GM19035 (cell line): ENCODE measurements around the gene PKDREJ.

Source experiments
- ATAC-seq: cut with Tn5 transposase; IDR thresholded peaks from one replicate; pipeline ENCODE4 v1.9.1; 2021; ENCODE audit not compliant: unreplicated experiment

The PKDREJ gene

GRCh38 chr22:46239261-46240048 lies 23.7 kb downstream of the PKDREJ start:
- no peak for ATAC-seq

- no peak for ATAC-seq
Measured at GRCh38 chr22:46238541-46238940, 24.6 kb downstream of the PKDREJ start.

- ATAC-seq, result no peak
Measured at GRCh38 chr22:46237453-46238124, 25.6 kb downstream of the PKDREJ start.

- ATAC-seq, result no peak
Measured at GRCh38 chr22:46234969-46235368, 28.2 kb downstream of the PKDREJ start.

GRCh38 chr22:46233231-46233630 lies 29.9 kb downstream of the PKDREJ start:
- ATAC-seq, result no peak

- no peak for ATAC-seq
Measured at GRCh38 chr22:46230262-46230901, 32.8 kb downstream of the PKDREJ start.

- no peak for ATAC-seq
Measured at GRCh38 chr22:46229701-46230100, 33.4 kb downstream of the PKDREJ start.

- no peak for ATAC-seq
Measured at GRCh38 chr22:46226577-46226976, 36.6 kb downstream of the PKDREJ start.

- no peak for ATAC-seq
Measured at GRCh38 chr22:46225631-46226030, 37.5 kb downstream of the PKDREJ start.

- ATAC-seq, result no peak
Measured at GRCh38 chr22:46224898-46225290, 38.2 kb downstream of the PKDREJ start.

GRCh38 chr22:46224044-46224897 lies 38.9 kb downstream of the PKDREJ start:
- ATAC-seq, result no peak

- no peak for ATAC-seq
Measured at GRCh38 chr22:46220921-46221320, 42.2 kb downstream of the PKDREJ start.

GRCh38 chr22:46219636-46220035 lies 43.5 kb downstream of the PKDREJ start:
- no peak for ATAC-seq

GRCh38 chr22:46214616-46215015 lies 48.5 kb downstream of the PKDREJ start:
- no peak for ATAC-seq

- no peak for ATAC-seq
Measured at GRCh38 chr22:46214149-46214548, 49.0 kb downstream of the PKDREJ start.

GRCh38 chr22:46213052-46213451 lies 50.1 kb downstream of the PKDREJ start:
- ATAC-seq, result no peak

- ATAC-seq, result no peak
Measured at GRCh38 chr22:46212195-46212594, 50.9 kb downstream of the PKDREJ start.

GRCh38 chr22:46209262-46209661 lies 53.9 kb downstream of the PKDREJ start:
- ATAC-seq, result no peak
